HG02763 (cell line): ENCODE measurements around the gene HTR3B.

Experiments used
- ATAC-seq: cut with Tn5 transposase; IDR thresholded peaks from one replicate; pipeline ENCODE4 v1.9.1; 2021; ENCODE audit warnings: mild to moderate bottlenecking, moderate library complexity; ENCODE audit not compliant: unreplicated experiment

HTR3B gene

GRCh38 chr11:113989381-113989780 lies 84.8 kb downstream of the HTR3B start:
- ATAC-seq = no peak

DNA sequence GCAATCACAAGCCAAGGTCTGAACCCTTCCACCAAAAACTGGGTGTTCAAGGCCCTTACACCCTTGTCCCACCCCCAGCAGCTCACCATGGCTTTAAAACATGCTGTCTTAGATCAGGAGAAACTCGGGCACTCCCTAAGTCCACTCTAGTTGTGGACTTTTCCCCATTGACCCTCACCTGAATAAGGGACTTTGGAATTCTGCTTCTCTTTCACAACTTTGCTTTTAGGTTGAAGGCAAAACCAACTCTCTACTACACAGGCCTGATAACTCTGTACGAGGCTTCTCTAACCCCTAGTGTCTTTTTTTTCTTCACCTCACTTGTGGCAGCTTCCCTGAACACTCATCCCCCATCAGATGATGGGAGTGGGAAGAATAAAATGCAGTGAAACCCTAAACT lies 85.3 kb downstream of the HTR3B start:
- no peak for ATAC-seq

- ATAC-seq = no peak
Measured at GRCh38 chr11:113991170-113991569, 86.6 kb downstream of the HTR3B start.

DNA sequence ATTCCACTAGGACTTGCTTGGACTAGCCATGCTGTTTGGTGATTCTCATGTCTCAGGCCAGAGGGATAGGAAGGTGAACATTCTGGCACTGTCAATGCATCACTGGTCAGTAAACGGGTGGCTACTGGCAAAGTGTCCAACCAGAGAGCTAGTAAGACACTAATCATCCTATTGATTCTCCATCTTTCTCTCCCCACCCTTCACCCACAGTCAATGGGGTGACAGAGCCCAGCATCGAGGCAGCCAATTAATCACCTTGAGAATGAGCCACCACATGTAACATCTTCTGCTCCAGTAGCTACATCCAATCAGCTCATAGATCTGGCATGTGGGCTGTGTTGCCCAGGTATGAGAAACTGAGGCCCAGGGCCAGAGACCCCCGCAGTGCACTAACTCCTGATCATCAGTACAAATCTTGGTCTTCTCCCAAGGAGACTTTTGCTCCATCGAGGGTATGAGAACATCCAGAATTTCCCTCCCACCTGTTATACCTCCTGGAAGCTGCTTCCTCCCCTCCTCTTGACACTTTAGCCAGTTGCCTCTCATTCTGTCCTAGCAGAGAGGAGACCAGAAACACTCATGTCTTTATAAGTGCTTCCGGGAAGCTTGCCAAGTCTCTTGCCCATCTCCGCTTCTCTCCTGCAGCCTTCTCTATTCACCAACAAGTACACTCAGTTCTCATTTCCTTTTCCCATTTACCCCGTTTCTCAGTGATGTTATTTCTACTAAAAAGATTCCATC lies 87.3 kb downstream of the HTR3B start:
- ATAC-seq = no peak

DNA sequence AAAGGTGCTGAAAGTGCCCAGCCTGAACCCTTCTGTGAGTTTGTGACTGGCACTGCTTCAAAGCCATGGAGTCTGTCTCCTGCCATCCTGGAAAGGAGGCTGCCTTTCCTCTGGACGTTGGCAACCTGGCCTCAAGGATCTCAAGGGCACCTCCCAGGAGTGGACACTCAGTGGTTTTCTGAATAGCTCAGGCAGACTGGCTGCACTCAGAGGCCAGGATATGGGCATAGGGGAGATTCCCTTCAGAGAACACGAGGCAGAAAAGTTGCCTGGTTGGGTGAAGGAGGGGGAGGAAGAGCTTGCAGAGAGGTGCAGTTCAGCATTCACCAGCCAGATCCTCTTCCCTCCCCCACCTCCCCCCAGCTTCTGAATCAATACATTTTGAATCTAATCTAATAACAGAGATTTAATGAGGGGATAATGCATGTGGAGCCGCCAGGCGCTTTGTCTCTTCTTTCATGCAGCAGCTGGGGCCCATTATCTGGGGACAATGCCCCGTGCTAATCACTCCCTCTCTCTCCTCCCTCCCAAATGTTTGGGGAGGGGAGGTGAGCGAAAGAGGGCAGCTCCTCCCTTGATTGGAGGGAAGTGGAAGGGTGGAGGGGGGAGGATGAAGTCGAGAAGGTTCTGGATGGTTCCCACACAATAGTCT lies 88.0 kb downstream of the HTR3B start:
- no peak for ATAC-seq

GRCh38 chr11:113994077-113994954 lies 89.7 kb downstream of the HTR3B start:
- ATAC-seq = no peak
